HG02763 (cell line): ENCODE results near the gene SYNE1.

ENCODE experiments used
- ATAC-seq: cut with Tn5 transposase; IDR thresholded peaks from one replicate; pipeline ENCODE4 v1.9.1; 2021; ENCODE audit warnings: mild to moderate bottlenecking, moderate library complexity; ENCODE audit not compliant: unreplicated experiment

Gene SYNE1

DNA sequence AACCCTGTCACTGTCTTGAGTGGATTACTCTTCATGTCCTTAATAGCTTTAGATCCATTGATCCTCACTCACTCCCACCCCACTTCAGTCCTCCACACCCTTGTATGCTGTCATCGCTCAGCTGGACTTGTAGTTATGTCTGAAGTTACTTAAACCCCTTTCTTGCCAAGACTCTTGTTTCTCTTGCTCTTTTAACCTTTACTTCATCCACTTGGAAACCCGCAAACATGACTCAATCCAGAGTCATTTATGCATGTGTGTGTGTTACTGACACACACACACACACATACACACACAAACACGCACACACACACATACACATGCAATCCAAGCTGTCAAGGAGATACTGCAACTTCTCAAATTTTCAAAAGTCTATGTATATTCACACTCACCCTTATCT is 341.8 kb downstream of the SYNE1 start:
- no peak for ATAC-seq

DNA sequence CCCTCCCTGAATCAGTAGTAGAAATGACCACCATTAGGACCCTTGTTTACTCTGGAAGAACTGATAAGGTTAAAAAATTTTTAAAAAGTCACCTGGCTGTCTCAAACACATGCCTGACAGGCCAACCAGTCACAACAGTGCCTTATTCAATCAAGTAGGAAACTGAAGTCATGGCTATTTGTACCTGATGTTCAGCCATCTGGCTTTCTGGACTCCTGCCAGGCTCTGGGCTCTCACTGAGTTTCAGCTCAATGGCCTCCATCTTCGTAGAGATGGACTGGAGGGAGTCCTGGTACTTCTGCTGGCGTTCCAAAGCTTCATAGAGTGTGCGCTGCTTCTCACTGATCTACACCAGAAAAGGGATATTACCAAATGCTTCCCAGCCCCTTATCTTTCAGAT is 343.8 kb downstream of the SYNE1 start:
- no peak for ATAC-seq

DNA sequence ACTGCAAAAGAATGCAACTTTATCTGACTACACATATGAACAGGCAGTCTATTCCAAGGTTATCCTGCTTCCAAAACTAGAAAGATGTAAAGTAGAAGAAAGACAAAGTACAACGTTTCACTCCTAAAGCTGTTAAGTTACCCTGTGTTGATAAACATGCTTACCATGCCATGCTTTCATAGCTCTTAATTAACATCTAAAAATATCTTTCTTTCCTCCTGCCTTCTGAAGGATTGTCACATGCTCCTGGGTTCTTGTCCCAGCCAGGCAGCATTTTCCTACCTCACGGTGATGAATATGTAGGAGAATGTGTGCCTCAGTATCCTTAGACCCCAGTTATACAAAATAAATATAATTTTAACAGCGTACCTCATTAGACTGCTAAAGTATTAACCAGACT is 344.6 kb downstream of the SYNE1 start:
- ATAC-seq = no peak

DNA sequence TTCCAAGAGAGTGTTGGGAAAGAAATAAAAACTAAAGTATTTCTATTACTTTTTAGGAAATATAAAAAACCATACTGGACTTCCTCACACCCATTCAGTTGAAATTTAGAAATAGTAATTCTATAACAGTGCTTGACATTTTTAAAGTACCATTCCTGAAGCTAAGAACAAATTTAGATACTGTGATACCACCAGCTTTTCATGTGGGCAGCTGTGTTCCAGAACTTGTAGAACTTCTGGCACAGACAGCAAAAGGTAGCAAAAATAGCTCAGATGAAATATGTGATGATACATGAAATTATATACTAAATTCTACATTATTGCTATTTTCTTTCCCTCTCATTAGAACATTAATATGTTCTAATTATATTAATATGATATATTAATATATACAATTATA is 346.5 kb downstream of the SYNE1 start:
- ATAC-seq = no peak

DNA sequence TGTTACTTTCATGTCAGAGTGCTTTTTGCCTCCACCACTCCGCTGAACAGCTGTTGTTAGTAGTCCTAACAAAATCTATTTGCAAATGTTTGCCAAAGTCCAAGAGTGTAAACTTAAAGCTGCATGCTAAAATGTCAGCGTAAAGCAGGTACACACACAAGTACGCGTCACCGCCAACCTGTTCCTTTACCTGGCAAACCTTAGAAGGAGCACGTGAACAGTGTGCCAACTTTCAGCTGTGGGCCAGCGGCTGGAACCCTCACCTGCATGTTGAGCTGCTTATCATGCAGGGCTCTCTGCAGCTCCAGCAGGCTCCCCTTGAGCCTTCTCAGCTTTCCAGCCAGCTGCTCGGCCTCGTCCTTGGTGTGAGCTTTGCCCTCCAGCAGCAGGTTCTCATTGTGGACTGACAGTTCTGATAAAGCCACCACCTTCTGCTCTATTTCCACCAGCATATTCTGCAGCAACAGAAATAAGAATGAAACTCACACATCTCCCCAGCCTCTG is 359.3 kb downstream of the SYNE1 start:
- no peak for ATAC-seq

DNA sequence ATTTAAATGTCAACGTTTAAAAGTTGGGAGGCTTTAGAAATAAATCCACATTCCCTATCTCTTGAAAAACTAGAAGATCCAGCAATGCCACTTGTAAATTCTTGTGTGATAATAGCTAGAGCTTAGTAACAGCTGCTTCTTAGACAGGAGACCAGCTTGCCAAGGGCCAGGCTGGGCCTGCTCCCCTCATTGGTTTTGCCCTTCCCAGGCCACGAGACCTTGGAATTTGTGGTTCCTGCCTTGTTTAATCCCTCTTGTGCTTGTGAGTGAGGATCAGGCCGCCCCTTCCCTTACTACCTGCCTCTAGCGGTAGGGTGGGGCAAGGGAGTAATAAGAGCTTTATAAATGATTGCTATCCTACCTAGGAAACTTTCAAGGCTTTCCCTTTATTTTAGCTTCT is 363.5 kb downstream of the SYNE1 start:
- no peak for ATAC-seq

DNA sequence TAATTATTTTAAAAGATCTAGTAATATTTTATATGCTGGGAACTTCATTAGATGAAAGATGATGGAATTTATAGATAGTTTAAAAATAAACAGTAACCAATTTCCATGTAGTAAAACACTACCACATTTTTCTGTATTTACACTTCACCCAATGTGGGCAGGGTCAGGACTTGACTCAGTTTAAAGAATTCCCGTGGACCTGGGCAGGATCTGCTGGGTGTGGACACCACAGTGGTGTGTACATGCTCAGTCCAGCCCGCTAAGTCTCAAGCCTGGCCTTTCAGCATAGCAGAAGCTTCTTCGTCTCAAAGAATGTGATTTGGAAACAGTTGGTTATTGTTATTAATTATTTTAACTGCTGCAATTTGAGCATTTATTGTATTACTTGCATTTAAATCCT is 364.2 kb downstream of the SYNE1 start:
- ATAC-seq = no peak

DNA sequence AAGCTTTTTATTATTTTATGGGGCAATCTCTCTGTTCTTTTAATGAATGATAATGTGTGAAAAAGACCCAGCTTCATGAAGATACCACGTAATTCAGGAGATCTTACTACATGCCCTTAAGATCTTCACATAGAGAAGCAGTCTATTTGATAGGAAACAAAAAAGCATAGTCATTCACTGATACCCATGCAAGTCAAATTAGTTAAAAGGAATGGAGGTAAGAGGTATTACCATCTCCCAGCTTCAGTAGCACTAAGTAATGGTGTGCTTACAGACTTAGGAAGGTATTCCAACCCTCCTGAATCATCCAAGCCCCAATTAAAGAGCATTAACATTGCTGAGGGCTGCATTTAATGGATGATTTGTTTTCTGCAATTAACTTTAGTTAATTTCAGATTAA is 364.7 kb downstream of the SYNE1 start:
- no peak for ATAC-seq

DNA sequence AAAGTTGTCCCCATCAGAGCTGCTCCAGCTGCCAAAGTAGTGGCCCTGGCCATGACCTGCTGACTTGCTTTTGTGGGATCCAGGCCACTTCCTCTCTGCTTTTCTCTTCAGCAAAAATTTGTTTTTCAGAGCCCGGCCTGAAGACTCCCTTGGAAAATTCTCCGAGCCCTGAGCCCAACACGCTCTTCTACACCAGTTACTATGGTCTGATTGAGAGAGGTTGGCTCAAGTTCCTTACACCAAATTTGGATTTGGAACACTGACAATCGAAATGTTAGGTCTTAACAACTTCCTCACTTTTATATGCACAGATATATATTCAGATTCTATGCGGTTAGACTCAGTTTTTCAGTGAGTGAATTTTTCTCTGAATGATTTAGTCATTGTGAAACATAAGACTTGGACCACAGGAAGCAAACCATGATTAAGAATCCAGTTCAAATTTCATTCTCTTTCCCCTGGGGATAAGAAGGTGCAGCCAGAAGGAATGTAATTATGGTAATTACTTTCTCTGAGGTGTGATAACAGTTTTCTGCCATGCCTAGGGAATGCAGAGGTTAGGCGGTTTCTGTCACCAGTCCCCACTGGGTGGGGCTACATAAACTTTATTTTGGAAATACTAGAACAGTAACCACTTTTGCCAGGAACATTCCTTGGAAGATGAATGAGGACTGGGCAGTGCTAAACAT is 365.2 kb downstream of the SYNE1 start:
- ATAC-seq = no peak

DNA sequence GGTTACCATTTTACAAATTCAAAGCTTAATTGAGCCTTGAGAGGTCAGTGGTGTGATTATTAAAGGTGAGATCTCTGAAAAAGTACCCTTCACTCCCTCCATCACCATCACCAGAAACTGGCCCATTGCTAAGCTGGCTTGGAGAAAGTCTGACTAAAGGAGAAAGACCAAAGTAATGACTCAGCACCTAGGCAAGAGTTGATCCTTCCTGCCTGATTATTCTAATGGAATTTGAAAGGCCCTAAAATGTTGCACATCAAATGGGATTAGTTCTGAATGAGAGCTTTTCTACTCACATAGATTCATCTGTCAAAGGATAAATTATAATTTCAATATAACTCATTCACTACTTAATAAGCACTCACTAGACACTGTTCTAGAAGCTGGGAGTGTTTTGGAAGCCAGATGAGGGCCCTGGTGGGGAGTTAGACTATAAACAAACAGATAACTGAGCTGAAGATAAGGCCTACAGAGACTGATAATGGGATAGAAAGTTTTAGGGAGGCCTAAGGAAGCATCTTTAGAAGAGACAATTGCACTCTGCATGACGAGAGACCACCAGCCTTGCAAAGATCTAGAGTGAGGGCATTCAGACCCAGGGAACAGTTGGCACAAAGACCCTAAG is 366.7 kb downstream of the SYNE1 start:
- ATAC-seq = no peak

DNA sequence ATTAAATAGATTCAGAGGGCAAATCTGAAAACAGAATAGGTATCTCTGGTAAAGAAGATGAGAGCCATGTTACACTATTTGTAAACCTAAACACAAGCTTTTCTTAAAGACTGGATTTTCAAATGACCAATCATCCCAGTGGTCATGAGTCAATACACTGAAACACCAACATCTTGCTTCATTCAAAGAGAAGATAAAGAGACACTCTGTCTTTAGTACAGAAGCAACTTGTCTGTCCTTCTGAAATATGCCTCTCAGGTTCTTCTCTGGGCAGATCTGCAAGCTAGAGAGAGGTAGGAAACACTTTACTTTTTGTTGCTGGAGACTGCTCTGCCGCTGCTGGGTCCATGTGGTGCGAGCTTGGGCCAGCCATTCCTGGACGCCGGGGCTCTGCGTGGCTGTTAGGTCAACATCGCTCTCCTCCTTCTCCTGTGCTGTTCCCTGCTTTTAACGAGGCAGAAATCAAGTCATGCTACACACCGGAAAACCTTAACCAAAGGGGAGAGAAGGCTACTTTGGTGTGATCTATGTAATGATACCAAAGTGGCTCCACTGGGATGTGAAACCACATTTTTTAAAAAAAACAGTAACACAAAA is 368.2 kb downstream of the SYNE1 start:
- no peak for ATAC-seq

DNA sequence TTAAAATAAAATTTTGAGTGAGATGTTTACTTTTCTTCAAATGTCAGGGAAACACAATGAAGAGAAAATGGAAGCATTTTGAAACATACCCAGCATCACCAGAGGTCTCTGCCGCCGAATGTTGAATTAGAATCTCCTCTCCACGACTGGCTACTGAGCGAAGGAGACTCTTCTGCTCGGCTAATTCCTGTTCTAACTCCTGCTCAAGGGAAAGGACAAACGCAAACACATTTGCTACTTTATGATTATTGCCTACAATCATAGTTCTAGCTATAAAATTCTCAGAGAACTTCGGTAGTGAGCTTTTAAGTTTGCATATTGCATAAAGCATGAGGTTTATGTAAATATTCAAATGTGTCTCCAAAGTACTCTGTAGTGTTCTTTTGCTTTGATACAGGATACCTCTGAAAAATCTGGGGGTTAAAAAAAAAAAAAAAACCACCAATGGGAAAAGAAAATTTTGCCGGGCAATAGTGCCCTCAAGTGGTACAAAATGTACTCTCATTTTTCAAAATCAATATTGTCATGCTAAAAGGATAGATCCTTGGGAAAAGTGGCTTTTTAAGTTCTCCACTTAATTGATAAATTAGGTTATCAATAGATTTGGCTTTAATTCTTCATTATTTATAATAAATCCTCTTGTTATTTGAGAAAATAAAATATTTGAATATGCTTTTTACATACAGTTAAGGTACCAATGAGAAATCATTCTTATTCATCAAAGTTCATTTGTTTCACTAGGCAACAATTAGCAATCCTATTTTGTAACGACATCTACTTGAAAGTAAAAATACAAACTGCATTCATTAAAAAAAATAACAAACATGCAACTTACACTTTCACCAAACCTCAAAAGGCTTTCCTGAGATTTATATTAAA is 369.0 kb downstream of the SYNE1 start:
- no peak for ATAC-seq

DNA sequence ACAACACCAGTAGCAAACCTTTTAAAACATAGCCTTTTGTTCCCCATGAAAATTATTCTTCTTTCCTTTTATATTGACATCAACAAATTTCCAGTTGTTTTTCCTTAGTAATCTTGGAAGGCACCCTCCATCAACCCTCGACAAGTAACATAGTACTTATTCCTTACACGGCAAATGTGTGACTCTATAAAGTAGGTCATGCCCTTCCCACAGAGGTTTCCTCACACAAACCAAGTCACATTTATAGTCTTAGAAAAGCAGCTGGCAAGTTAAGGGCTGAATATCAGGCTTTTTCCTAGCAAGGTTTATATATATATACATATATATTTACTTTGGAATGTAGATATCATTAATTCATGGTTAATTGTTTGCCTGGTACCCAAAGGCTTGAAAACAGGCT is 371.5 kb downstream of the SYNE1 start:
- ATAC-seq = no peak

DNA sequence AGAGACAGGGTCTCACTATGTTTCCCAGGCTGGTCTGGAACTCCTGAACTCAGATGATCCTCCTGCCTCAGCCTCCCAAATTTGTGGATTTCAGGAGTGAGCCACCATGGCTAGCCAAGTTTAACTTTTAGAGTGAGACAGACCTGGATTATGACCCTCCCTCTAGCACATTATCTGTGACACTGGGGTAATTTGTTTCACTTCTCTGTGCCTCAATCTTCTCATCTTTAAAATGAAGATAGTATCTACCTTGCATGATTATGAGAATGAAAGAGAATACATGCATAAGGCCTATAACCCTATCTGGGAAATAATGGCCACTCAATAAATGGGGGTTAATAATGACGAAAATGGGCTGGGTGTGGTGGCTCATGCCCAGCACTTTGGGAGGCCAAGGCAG is 373.6 kb downstream of the SYNE1 start:
- ATAC-seq = no peak

DNA sequence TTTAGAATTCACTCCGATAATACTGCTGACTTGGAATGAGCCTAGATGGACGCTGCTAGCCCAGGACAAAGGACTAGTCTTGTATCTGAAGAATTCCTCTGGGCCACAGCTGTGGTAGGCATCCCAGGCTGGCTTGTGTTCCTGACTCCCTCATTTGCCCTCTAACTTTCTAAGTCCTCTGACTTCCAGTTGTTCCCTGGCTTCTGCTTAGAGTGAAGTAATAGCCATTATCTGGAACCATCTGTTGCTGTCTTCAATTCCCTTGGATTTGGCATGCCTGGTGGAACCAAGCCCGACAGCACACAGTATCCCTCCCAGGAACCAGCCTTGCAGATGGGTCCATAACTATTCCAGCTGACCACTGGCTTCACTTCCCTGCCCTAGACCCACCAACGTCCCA is 376.0 kb downstream of the SYNE1 start:
- no peak for ATAC-seq

DNA sequence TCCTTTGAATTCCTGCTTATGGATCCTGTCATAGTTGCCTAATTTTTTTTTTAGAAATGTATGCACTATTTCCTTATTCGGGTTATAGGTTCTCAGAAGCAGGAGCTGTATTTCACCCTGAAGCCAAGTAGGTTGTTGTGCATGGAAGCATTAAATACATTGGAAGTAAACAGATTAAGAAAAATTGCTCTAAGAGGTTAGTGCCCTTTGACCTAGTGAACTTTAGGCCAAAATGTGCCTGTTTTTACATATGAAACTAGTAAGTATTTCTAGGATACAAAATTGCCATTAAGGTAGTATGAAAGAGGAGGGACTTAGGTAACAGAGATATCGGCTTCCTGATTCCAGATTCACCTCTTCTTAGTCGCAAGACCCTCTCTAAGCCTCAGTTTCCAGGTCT is 377.9 kb downstream of the SYNE1 start:
- no peak for ATAC-seq

DNA sequence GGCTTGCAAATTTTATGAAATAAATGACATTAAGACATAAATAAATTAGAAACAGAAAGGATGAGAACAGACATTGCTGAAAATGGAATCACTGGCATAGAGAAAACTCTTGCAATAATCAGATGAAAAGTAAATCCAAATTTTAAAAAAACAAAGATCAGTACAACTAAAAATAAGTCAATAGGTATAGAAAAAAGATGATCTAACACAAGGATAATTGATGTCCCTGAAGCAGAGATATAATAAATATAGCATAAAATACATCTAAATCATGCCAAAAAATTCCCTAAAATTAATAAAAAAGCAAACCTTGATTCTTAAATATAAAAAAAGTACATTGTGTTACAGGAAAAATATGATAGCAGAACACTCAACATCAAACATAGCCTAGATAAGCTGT is 379.6 kb downstream of the SYNE1 start:
- ATAC-seq = no peak

DNA sequence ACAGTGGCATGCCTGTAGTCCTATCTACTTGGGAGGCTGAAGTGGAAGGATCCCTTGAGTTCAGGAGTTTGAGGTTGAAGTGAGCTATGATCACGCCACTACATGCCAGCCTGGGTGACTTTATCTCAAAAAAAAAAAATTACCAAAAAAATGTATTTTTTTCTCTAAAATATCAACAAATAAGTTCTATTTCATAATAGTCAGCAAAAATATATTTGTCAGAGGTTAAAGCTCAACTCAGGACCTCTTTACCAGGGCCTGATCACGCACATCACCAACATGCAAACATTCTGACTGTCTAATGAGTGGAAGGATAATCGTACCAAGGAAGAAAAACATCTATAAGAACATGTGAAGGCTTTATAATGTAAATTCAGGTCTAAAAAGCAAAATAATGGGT is 387.0 kb downstream of the SYNE1 start:
- ATAC-seq = no peak

DNA sequence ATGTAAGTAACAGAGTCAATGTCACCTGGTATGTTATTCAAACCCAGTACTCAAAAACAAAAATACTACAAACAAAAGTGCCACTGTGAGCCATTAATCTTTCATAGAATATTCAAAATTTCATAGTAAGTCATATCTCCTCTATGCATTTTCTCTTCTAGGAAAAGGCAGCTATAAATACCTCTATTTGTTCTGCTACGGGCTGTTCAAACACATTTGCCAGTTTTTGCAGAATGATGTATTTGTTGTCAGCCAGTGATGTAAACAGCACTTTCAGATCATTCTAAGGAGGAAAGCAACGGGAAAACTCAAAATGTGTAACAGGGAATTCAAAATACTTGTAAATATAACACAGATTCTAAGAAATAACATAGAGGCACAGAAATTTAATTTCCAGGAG is 388.2 kb downstream of the SYNE1 start:
- no peak for ATAC-seq

DNA sequence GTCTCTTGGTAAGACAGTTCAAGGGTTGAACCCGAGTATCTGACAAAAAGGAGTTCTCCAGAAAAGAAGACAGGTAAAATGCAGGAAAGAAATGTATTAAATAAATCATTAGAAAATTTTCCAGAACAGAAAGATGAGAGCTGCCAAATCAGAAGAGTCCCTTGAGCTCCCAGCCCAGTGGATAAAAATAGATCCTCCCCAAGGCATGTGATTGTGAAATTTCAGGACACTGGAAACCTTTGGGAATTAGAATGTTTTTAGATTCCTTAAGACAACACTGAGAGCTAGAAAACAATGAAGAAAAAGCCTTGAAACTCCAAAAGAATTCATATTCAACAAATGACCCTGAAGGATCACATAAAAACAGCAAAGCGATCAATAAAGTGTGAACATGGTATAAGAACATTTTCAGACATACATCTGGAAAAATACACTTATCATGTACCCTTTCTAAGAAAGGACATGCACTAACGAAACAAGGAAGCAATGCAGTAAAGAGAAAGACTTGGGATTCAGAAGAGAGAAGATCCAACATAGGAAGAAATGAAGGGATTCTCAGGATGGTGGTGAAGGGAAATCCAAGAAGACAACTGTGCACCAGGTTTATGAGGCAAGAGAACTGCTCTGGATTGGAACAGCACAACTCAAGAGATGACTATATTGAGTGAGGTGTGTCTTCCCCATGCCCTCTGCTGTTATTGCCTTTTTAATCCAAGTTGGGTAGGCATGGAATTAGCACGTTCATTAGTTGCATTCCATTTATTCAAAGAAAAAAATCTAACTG is 390.4 kb downstream of the SYNE1 start:
- no peak for ATAC-seq
